HG02642 (cell line): ENCODE results near the gene VSTM4.

Experiments used
- ATAC-seq: cut with Tn5 transposase; IDR thresholded peaks from one replicate; pipeline ENCODE4 v1.9.1; 2021; ENCODE audit warnings: mild to moderate bottlenecking; ENCODE audit not compliant: unreplicated experiment, poor library complexity

Gene VSTM4

GRCh38 chr10:49144058-49144720, 28.9 kb upstream of the VSTM4 start:
- no peak for ATAC-seq

- ATAC-seq = no peak
Observed at GRCh38 chr10:49143249-49143648, 27.9 kb upstream of the VSTM4 start.

GRCh38 chr10:49141541-49142332, 26.4 kb upstream of the VSTM4 start:
- ATAC-seq = peak; percentile 73

GRCh38 chr10:49140304-49141177, 25.2 kb upstream of the VSTM4 start:
- ATAC-seq = no peak

- no peak for ATAC-seq
Observed at GRCh38 chr10:49139846-49140195, 24.5 kb upstream of the VSTM4 start.

GRCh38 chr10:49139028-49139845, 23.9 kb upstream of the VSTM4 start:
- no peak for ATAC-seq

GRCh38 chr10:49138361-49138891, 23.1 kb upstream of the VSTM4 start:
- ATAC-seq = no peak

GRCh38 chr10:49136525-49136924, 21.2 kb upstream of the VSTM4 start:
- no peak for ATAC-seq

- no peak for ATAC-seq
Observed at GRCh38 chr10:49135575-49136313, 20.4 kb upstream of the VSTM4 start.

GRCh38 chr10:49134327-49134726, 19.0 kb upstream of the VSTM4 start:
- ATAC-seq = no peak

- no peak for ATAC-seq
Observed at GRCh38 chr10:49133706-49134248, 18.5 kb upstream of the VSTM4 start, which contains the start of gene FAM170B. TSS of gene FAM170B (minus strand) at chr10:49134021. CDS start at chr10:49133918, 103 bp downstream.

- ATAC-seq = no peak
Observed at GRCh38 chr10:49132362-49132737, 17.0 kb upstream of the VSTM4 start.

GRCh38 chr10:49131507-49132361, 16.4 kb upstream of the VSTM4 start:
- no peak for ATAC-seq

- ATAC-seq = no peak
Observed at GRCh38 chr10:49129376-49129775, 14.1 kb upstream of the VSTM4 start.

- ATAC-seq = no peak
Observed at GRCh38 chr10:49128854-49129253, 13.5 kb upstream of the VSTM4 start.

GRCh38 chr10:49123981-49124950, 8.9 kb upstream of the VSTM4 start:
- no peak for ATAC-seq

GRCh38 chr10:49120911-49121310, 5.6 kb upstream of the VSTM4 start:
- ATAC-seq = no peak
